WTC11 (cell line): Measurements from ENCODE around the gene SFT2D1.
"Not testable (repeated sequence)": the region's sequence is repeated elsewhere in the genome, so short reads cannot be mapped to it uniquely, and the experiment has no call there.

Experiments used
- JUN ChIP-seq: sonication (generic); formaldehyde crosslinking; IDR thresholded peaks from 2 replicates; pipeline ENCODE4 v1.8.0; 2023; ENCODE audit warnings: mild to moderate bottlenecking, missing genetic modification reagents
- NR1H2 ChIP-seq: sonication (generic); formaldehyde crosslinking; IDR thresholded peaks from 2 replicates; pipeline ENCODE4 v1.9.0; 2021; ENCODE audit warnings: mild to moderate bottlenecking, moderate library complexity, missing genetic modification reagents
- NR2C2 ChIP-seq: sonication (generic); formaldehyde crosslinking; IDR thresholded peaks from 2 replicates; pipeline ENCODE4 v1.8.0; 2022; ENCODE audit warnings: mild to moderate bottlenecking, missing genetic modification reagents
- SMAD3 ChIP-seq: sonication (generic); formaldehyde crosslinking; IDR thresholded peaks from 2 replicates; pipeline ENCODE4 v1.8.0; 2022; ENCODE audit warnings: missing genetic modification reagents, mild to moderate bottlenecking, borderline replicate concordance
- TF ChIP-seq, protein P1 (sequence below): fragments of 200-600 bp; IDR thresholded peaks from 2 replicates; pipeline ENCODE4 v1.8.0; 2022; ENCODE audit warnings: antibody characterized with exemption
- TF ChIP-seq, protein P2 (sequence below): sonication (generic); formaldehyde crosslinking; IDR thresholded peaks from 2 replicates; pipeline ENCODE4 v1.8.0; 2022; ENCODE audit warnings: mild to moderate bottlenecking, missing genetic modification reagents
- TF ChIP-seq, protein P3 (sequence below): sonication (generic); formaldehyde crosslinking; IDR thresholded peaks from 2 replicates; pipeline ENCODE4 v1.8.1; 2022; ENCODE audit warnings: low read depth, missing genetic modification reagents, borderline replicate concordance
- TF ChIP-seq, protein P4 (sequence below): sonication (generic); formaldehyde crosslinking; IDR thresholded peaks from 2 replicates; pipeline ENCODE4 v1.8.1; 2022; ENCODE audit warnings: low read depth, mild to moderate bottlenecking, moderate library complexity, missing genetic modification reagents, borderline replicate concordance
- TF ChIP-seq, protein P5 (sequence below): sonication (generic); formaldehyde crosslinking; IDR thresholded peaks from 2 replicates; pipeline ENCODE4 v1.8.0; 2022; ENCODE audit warnings: mild to moderate bottlenecking, missing genetic modification reagents
- TF ChIP-seq, protein P6 (sequence below): sonication (generic); formaldehyde crosslinking; IDR thresholded peaks from 2 replicates; pipeline ENCODE4 v1.8.0; 2023; ENCODE audit warnings: missing genetic modification reagents, mild to moderate bottlenecking, borderline replicate concordance
- TF ChIP-seq, protein P7 (sequence below): sonication (generic); formaldehyde crosslinking; IDR thresholded peaks from 2 replicates; pipeline ENCODE4 v1.8.0; 2022; ENCODE audit warnings: mild to moderate bottlenecking, missing genetic modification reagents
- TF ChIP-seq, protein P8 (sequence below): sonication (generic); formaldehyde crosslinking; IDR thresholded peaks from 2 replicates; pipeline ENCODE4 v1.8.1; 2023; ENCODE audit warnings: mild to moderate bottlenecking, missing genetic modification reagents, moderate library complexity

DNA sequence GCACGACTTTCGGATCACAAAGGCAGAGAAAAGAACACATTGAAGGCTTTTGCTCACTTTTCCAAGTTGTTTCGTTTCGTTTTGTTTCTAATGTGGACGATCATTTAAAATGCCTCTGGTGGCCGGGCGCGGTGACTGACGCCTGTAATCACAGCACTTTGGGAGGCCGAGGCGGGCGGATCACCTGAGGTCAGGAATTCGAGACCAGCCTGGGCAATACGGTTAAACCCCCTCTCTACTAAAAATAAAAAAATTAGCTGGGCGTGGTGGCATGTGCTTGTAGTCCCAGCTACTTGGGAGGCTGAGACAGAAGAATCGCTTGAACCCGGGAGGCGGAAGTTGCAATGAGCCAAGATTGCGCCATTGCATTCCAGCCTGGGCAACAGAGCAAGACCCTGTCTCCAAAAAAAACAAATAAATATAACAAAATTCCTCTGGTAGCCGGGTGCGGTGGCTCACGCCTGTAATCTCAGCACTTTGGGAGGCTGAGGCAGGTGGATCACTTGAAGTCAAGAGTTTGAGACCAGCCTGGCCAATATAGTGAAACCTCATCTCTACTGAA lies 41.5 kb upstream of the SFT2D1 start:
- TF ChIP-seq, protein P1, sequence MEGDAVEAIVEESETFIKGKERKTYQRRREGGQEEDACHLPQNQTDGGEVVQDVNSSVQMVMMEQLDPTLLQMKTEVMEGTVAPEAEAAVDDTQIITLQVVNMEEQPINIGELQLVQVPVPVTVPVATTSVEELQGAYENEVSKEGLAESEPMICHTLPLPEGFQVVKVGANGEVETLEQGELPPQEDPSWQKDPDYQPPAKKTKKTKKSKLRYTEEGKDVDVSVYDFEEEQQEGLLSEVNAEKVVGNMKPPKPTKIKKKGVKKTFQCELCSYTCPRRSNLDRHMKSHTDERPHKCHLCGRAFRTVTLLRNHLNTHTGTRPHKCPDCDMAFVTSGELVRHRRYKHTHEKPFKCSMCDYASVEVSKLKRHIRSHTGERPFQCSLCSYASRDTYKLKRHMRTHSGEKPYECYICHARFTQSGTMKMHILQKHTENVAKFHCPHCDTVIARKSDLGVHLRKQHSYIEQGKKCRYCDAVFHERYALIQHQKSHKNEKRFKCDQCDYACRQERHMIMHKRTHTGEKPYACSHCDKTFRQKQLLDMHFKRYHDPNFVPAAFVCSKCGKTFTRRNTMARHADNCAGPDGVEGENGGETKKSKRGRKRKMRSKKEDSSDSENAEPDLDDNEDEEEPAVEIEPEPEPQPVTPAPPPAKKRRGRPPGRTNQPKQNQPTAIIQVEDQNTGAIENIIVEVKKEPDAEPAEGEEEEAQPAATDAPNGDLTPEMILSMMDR: not testable (repeated sequence)
- TF ChIP-seq, protein P2, sequence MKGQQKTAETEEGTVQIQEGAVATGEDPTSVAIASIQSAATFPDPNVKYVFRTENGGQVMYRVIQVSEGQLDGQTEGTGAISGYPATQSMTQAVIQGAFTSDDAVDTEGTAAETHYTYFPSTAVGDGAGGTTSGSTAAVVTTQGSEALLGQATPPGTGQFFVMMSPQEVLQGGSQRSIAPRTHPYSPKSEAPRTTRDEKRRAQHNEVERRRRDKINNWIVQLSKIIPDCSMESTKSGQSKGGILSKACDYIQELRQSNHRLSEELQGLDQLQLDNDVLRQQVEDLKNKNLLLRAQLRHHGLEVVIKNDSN (CRISPR knock-in tag): not testable (repeated sequence)
- TF ChIP-seq, protein P3, sequence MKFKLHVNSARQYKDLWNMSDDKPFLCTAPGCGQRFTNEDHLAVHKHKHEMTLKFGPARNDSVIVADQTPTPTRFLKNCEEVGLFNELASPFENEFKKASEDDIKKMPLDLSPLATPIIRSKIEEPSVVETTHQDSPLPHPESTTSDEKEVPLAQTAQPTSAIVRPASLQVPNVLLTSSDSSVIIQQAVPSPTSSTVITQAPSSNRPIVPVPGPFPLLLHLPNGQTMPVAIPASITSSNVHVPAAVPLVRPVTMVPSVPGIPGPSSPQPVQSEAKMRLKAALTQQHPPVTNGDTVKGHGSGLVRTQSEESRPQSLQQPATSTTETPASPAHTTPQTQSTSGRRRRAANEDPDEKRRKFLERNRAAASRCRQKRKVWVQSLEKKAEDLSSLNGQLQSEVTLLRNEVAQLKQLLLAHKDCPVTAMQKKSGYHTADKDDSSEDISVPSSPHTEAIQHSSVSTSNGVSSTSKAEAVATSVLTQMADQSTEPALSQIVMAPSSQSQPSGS (CRISPR knock-in tag): not testable (repeated sequence)
- TF ChIP-seq NR1H2, SMAD3, NR2C2, JUN (CRISPR knock-in tag): not testable (repeated sequence)
- TF ChIP-seq, protein P4, sequence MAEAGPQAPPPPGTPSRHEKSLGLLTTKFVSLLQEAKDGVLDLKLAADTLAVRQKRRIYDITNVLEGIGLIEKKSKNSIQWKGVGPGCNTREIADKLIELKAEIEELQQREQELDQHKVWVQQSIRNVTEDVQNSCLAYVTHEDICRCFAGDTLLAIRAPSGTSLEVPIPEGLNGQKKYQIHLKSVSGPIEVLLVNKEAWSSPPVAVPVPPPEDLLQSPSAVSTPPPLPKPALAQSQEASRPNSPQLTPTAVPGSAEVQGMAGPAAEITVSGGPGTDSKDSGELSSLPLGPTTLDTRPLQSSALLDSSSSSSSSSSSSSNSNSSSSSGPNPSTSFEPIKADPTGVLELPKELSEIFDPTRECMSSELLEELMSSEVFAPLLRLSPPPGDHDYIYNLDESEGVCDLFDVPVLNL: not testable (repeated sequence)
- TF ChIP-seq, protein P5, sequence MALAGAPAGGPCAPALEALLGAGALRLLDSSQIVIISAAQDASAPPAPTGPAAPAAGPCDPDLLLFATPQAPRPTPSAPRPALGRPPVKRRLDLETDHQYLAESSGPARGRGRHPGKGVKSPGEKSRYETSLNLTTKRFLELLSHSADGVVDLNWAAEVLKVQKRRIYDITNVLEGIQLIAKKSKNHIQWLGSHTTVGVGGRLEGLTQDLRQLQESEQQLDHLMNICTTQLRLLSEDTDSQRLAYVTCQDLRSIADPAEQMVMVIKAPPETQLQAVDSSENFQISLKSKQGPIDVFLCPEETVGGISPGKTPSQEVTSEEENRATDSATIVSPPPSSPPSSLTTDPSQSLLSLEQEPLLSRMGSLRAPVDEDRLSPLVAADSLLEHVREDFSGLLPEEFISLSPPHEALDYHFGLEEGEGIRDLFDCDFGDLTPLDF: not testable (repeated sequence)
- TF ChIP-seq, protein P6, sequence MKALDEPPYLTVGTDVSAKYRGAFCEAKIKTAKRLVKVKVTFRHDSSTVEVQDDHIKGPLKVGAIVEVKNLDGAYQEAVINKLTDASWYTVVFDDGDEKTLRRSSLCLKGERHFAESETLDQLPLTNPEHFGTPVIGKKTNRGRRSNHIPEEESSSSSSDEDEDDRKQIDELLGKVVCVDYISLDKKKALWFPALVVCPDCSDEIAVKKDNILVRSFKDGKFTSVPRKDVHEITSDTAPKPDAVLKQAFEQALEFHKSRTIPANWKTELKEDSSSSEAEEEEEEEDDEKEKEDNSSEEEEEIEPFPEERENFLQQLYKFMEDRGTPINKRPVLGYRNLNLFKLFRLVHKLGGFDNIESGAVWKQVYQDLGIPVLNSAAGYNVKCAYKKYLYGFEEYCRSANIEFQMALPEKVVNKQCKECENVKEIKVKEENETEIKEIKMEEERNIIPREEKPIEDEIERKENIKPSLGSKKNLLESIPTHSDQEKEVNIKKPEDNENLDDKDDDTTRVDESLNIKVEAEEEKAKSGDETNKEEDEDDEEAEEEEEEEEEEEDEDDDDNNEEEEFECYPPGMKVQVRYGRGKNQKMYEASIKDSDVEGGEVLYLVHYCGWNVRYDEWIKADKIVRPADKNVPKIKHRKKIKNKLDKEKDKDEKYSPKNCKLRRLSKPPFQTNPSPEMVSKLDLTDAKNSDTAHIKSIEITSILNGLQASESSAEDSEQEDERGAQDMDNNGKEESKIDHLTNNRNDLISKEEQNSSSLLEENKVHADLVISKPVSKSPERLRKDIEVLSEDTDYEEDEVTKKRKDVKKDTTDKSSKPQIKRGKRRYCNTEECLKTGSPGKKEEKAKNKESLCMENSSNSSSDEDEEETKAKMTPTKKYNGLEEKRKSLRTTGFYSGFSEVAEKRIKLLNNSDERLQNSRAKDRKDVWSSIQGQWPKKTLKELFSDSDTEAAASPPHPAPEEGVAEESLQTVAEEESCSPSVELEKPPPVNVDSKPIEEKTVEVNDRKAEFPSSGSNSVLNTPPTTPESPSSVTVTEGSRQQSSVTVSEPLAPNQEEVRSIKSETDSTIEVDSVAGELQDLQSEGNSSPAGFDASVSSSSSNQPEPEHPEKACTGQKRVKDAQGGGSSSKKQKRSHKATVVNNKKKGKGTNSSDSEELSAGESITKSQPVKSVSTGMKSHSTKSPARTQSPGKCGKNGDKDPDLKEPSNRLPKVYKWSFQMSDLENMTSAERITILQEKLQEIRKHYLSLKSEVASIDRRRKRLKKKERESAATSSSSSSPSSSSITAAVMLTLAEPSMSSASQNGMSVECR (CRISPR knock-in tag): not testable (repeated sequence)
- TF ChIP-seq, protein P7, sequence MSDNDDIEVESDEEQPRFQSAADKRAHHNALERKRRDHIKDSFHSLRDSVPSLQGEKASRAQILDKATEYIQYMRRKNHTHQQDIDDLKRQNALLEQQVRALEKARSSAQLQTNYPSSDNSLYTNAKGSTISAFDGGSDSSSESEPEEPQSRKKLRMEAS (CRISPR knock-in tag): not testable (repeated sequence)
- TF ChIP-seq, protein P8, sequence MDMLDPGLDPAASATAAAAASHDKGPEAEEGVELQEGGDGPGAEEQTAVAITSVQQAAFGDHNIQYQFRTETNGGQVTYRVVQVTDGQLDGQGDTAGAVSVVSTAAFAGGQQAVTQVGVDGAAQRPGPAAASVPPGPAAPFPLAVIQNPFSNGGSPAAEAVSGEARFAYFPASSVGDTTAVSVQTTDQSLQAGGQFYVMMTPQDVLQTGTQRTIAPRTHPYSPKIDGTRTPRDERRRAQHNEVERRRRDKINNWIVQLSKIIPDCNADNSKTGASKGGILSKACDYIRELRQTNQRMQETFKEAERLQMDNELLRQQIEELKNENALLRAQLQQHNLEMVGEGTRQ (CRISPR knock-in tag): not testable (repeated sequence)
